Measurements from ENCODE around the gene NAA11. TPM values are rescaled to one million over a fixed set of nuclear protein-coding genes. Genes with fewer than 3 reads are reported as not detected.

The NAA11 gene
- total RNA-seq, 2 experiments from 2014 or later, result not detected

- Mint-ChIP-seq H3K9me3 (ENCODE audit: low read depth) (no peaks in the 10 kb centered on the region), H3K4me1 (no peaks in the 10 kb centered on the region), H3K36me3 (no peaks in the 10 kb centered on the region), H3K27me3 (no peaks in the 10 kb centered on the region), H3K4me3 (no peak overlapping the region), H3K27ac (no peak overlapping the region)
- DNase-seq (no peak), ATAC-seq (no peak)
- CTCF ChIA-PET, result no interaction called here
Measured at GRCh38 chr4:79334341-79334740, 8.5 kb upstream of the NAA11 start.

DNA sequence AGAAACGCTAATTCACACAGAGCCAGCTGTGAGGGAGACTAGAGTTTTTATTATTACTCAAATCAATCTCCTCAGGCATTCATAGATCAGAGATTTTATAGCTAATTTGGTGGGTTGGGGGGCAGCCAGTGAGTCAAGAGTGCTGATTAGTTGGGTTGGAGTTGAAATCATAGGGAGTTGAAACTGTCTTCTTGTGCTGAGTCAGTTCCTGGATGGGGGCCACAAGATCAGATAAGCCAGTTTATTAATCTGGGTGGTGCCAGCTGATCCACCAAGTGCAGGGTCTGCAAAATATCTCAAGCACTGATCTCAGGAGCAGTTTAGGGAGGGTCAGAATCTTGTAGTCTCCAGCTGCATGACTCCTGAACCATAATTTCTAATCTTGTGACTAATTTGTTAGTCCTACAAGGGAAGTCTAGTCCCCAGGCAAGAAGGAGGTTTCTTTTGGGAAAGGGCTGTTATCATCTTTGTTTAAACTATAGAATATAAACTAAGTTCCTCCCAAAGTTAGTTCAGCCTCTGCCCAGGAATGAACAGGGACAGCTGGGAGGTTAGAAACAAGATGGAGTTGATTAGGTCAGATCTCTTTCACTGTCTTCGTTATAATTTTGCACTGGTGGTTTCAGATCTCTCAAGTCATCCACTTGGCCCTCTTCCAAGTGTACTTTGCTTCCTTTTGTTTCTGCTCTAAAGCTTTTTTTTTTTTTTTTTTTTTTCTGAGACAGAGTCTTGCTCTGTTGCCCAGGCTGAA lies 5.4 kb upstream of the NAA11 start:
- H3K4me1 Mint-ChIP-seq, result no peaks in the 10 kb centered on the region
- CTCF ChIA-PET, result no interaction called here

DNA sequence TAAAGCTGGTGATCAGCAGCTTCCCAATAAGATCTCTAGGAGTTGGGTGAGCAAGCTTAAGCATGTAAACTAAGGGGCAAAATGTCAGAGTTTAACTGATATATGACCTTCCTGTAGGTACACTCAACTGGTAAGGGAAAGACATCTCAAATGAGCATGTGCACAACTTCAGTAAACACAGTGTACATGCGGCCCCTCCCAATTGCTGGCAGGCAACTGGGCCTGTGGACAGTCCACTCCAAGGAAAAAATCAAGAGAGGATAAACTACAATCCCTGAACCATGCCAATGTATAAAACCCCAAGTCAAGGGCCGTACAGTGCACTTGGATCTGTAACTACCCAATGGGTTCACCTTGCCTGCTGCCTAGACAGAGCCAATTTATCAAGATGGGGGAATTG lies 4.9 kb upstream of the NAA11 start:
- DNase-seq (no peak), ATAC-seq (no peak)
- no peak overlapping the region for H3K27ac Mint-ChIP-seq
- H3K4me3 Mint-ChIP-seq, result no peak overlapping the region
- no peaks in the 10 kb centered on the region for H3K9me3 Mint-ChIP-seq (ENCODE audit: low read depth)
- H3K36me3 Mint-ChIP-seq, result no peaks in the 10 kb centered on the region
- CTCF ChIA-PET, result no interaction called here
- H3K27me3 Mint-ChIP-seq, result no peaks in the 10 kb centered on the region
- H3K4me1 Mint-ChIP-seq, result no peaks in the 10 kb centered on the region

More for the DNA sequence above, 5.4 kb upstream of the NAA11 start:
- no peak overlapping the region for H3K27ac Mint-ChIP-seq
- H3K27me3 Mint-ChIP-seq, result no peaks in the 10 kb centered on the region
- no peaks in the 10 kb centered on the region for H3K36me3 Mint-ChIP-seq
- no peaks in the 10 kb centered on the region for H3K9me3 Mint-ChIP-seq (ENCODE audit: low read depth)
- no peak for ATAC-seq
- no peak overlapping the region for H3K4me3 Mint-ChIP-seq
- DNase-seq, result no peak

DNA sequence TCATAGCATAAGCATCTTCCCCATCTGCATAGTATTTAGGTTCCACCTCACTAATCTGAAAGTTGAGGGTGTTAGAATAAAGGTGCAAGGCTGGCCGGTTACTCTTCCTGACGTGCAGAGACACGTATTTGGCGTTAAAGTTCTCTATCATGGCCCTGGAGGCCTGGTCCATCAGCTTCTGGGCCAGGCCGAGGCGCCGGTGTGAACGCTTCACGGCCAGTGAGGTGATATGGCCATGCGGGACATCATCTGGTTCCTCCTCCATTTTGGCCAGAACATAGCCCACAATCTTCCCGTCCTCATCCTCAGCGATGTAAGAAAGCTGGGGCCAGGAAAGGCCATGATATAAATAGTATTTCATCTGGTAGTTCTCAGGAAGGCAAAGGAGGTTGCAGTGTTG lies 425 bp downstream of the NAA11 start:
- Mint-ChIP-seq H3K4me3 (no peak overlapping the region), H3K27ac (no peak overlapping the region), H3K9me3 (ENCODE audit: low read depth) (peaks cover 2% of the 10 kb centered on the region), H3K4me1 (no peaks in the 10 kb centered on the region), H3K36me3 (no peaks in the 10 kb centered on the region), H3K27me3 (no peaks in the 10 kb centered on the region)
- no peak for DNase-seq
- no peak for ATAC-seq
- CTCF ChIA-PET, result no interaction called here

GRCh38 chr4:79319975-79320374 lies 5.9 kb downstream of the NAA11 start:
- Mint-ChIP-seq H3K9me3 (ENCODE audit: low read depth) (no peaks in the 10 kb centered on the region), H3K36me3 (no peaks in the 10 kb centered on the region), H3K4me3 (no peak overlapping the region), H3K4me1 (no peaks in the 10 kb centered on the region), H3K27me3 (no peaks in the 10 kb centered on the region), H3K27ac (no peak overlapping the region)
- DNase-seq (no peak), ATAC-seq (no peak)
- CTCF ChIA-PET, result no interaction called here

DNA sequence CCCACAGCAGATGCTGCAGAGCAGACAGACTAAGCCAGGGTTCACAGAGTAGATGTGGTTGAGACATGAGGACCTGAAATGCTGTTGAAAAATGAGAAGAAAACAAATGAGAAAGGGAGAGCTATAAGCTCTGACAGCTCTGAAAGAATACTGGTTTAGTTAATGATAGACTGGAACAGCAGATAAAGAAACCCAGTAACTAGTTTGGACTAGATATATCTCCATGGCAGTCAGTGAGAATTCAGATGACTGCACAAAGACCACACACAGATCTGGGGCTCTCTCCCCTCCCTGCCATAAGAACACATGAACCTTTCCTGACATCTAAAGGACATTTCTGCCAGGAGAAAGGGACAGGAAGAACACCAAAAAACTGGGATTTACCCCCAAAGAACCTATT lies 8.2 kb downstream of the NAA11 start:
- H3K36me3 Mint-ChIP-seq, result no peaks in the 10 kb centered on the region
- H3K27me3 Mint-ChIP-seq, result no peaks in the 10 kb centered on the region
- ATAC-seq (no peak), DNase-seq (no peak)
- no peaks in the 10 kb centered on the region for H3K4me1 Mint-ChIP-seq
- H3K27ac Mint-ChIP-seq, result no peak overlapping the region
- CTCF ChIA-PET, result no interaction called here
- H3K9me3 Mint-ChIP-seq (ENCODE audit: low read depth), result no peaks in the 10 kb centered on the region
- H3K4me3 Mint-ChIP-seq, result no peak overlapping the region

DNA sequence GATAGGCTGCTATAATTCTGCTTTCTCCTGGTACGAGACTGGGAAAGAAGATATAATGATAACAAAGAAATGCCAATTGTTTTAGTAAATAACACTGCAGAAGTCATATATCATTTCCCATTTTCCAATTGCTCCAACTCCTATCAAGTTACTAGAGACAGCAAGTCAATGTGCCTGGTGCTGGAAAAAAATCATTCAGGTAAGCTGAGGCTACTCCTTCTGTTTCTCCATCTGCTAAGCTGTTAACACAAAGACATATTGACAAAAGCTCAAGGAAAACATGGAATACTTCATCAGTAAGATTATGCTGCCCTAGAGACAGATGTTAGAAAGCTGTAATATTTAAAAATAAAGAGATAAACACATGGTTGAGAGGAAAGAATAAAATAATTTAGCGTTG lies 10.0 kb downstream of the NAA11 start:
- Mint-ChIP-seq H3K27me3 (no peaks in the 10 kb centered on the region), H3K4me3 (no peak overlapping the region), H3K27ac (no peak overlapping the region), H3K36me3 (no peaks in the 10 kb centered on the region), H3K4me1 (no peaks in the 10 kb centered on the region), H3K9me3 (ENCODE audit: low read depth) (no peaks in the 10 kb centered on the region)
- DNase-seq (no peak), ATAC-seq (no peak)
- CTCF ChIA-PET, result no interaction called here

DNA sequence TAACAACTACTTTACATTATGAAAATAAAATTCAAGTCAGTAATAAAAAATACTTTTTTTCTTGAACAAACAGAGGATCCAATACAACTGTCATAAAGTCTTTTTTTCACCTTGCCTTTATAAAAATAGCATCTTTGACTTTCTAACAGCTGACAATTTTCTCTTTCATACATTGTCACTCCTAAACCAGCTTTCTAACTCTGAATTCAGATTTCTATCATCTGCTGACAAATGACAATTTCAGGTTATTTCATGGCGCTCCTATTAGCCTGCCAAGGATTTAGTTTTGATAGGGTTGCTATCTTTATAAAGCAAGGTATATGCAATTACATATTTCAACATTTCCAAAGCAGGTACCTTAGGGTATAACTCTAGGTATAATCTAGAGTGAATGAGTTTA lies 14.6 kb downstream of the NAA11 start:
- no peak overlapping the region for H3K27ac Mint-ChIP-seq
- ATAC-seq, result no peak
- H3K36me3 Mint-ChIP-seq, result no peaks in the 10 kb centered on the region
- no peak overlapping the region for H3K4me3 Mint-ChIP-seq
- H3K9me3 Mint-ChIP-seq (ENCODE audit: low read depth), result no peaks in the 10 kb centered on the region
- H3K27me3 Mint-ChIP-seq, result no peaks in the 10 kb centered on the region
- no peaks in the 10 kb centered on the region for H3K4me1 Mint-ChIP-seq
- DNase-seq, result no peak
- CTCF ChIA-PET, result no interaction called here

DNA sequence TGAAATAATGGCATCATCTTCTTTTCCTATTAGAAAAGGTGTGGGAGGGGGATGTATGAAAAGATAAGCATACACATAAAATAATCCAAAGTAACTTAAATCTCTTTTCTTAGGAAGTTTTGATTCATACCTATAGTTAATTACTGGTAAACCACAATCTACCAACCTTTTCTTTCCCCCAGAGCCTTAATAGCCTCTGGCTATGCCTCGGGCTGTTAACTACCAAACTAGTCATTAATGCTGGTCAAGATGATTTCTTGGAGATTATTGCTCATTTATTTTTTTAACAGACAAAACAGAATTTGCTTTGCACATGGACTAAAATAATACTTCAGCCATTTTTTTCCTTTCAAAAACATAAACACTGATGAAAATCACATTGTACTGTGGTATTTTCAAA lies 16.9 kb downstream of the NAA11 start:
- H3K4me3 Mint-ChIP-seq, result no peak overlapping the region
- H3K4me1 Mint-ChIP-seq, result no peaks in the 10 kb centered on the region
- ATAC-seq (no peak), DNase-seq (no peak)
- H3K36me3 Mint-ChIP-seq, result no peaks in the 10 kb centered on the region
- no peak overlapping the region for H3K27ac Mint-ChIP-seq
- H3K27me3 Mint-ChIP-seq, result no peaks in the 10 kb centered on the region
- H3K9me3 Mint-ChIP-seq (ENCODE audit: low read depth), result no peaks in the 10 kb centered on the region
- CTCF ChIA-PET, result no interaction called here

DNA sequence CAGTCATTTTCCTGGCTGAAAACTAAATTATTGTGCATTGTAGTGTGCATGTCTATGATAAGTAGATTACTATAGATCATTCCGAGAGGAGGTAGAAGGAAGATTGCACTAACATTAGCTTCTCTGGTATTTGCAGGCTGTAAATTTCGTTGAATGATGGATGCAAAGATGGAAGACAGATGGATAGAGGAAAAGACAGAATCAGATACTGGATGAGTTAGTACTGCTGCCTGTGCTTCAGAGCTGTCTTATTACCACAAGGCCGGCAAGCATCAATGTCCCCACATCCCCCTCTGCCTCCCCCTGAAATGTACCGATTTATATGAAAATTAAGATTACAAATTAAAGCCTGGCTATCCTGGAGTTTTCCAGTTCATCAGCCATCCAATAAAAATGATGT lies 17.7 kb downstream of the NAA11 start:
- H3K27ac Mint-ChIP-seq, result no peak overlapping the region
- no peaks in the 10 kb centered on the region for H3K9me3 Mint-ChIP-seq (ENCODE audit: low read depth)
- H3K4me3 Mint-ChIP-seq, result no peak overlapping the region
- CTCF ChIA-PET, result no interaction called here
- H3K27me3 Mint-ChIP-seq, result no peaks in the 10 kb centered on the region
- DNase-seq (no peak), ATAC-seq (no peak)
- H3K36me3 Mint-ChIP-seq, result no peaks in the 10 kb centered on the region
- no peaks in the 10 kb centered on the region for H3K4me1 Mint-ChIP-seq

DNA sequence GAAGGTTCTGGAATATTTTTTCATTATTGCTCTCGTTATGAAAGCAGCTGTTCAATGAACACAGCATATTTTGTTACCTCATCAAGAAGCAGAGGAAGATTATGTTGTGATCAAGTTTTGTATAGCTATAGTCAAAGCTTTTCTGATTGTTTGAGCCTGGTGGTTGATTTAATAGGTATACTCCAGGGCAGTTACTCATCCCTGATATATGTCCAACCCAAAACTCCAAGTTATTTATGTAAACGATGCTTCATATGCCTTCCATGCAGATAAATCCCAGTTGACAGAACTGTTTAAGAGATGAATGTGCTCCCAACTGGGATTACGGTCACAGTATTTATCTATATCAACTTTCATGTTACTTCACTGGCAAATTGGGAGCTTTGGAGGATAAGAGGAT lies 19.1 kb downstream of the NAA11 start:
- no peak overlapping the region for H3K4me3 Mint-ChIP-seq
- CTCF ChIA-PET, result no interaction called here
- H3K4me1 Mint-ChIP-seq, result no peaks in the 10 kb centered on the region
- H3K27me3 Mint-ChIP-seq, result no peaks in the 10 kb centered on the region
- ATAC-seq, result no peak
- H3K27ac Mint-ChIP-seq, result no peak overlapping the region
- H3K9me3 Mint-ChIP-seq (ENCODE audit: low read depth), result no peaks in the 10 kb centered on the region
- no peak for DNase-seq
- H3K36me3 Mint-ChIP-seq, result no peaks in the 10 kb centered on the region

GRCh38 chr4:79300280-79300679 lies 25.6 kb downstream of the NAA11 start:
- ATAC-seq (no peak), DNase-seq (no peak)
- Mint-ChIP-seq H3K27ac (no peak overlapping the region), H3K9me3 (ENCODE audit: low read depth) (no peaks in the 10 kb centered on the region), H3K36me3 (no peaks in the 10 kb centered on the region), H3K4me3 (no peak overlapping the region), H3K4me1 (no peaks in the 10 kb centered on the region), H3K27me3 (no peaks in the 10 kb centered on the region)
- CTCF ChIA-PET, result no interaction called here

DNA sequence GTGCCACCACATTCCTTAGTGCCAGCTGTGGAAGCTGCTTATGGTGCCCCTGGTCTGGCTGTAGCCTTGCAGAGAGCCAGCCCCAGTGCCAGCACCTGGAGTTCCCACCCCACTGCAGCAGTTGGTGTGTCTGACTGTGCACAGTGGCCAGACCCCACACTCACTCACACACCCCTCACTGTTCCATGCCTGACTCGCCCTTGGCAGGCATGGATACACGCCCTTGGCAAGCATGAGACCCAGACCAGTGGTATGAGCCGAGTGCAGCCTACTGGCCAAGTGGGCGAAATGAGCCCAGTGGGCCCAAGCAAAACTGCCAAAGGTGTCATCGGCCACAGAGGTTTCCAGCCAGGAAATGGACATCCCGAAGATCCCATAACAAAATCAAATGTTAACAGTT lies 27.4 kb downstream of the NAA11 start:
- CTCF ChIA-PET, result interaction anchor here (1.3 kb wide), 1 partner anchor 9 kb away, joined by 3 read pairs; no protein-coding TSS in a partner anchor
- Mint-ChIP-seq H3K4me1 (no peaks in the 10 kb centered on the region), H3K9me3 (ENCODE audit: low read depth) (no peaks in the 10 kb centered on the region), H3K36me3 (no peaks in the 10 kb centered on the region), H3K27ac (no peak overlapping the region), H3K27me3 (no peaks in the 10 kb centered on the region), H3K4me3 (no peak overlapping the region)
- no peak for DNase-seq
- ATAC-seq, result no peak

DNA sequence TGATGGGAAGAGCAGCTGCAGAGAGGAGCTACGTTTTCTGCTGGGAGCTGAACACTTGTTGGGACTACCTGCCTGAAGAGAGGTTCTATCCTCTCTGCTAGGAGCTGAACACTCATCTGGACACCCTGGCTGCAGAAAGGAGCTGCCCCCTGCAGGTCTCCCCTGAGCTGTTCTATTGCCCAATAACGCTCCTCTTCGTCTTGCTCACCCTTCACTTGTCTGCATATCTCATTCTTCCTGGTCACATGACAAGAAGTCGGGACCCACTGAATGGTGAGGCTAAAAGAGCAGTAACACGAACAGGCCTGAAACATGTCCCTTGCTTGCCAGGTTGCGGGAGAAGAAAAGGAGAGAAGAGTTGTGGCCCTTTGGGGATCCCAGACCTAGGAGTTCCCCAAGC lies 27.8 kb downstream of the NAA11 start:
- no peak for DNase-seq

DNA sequence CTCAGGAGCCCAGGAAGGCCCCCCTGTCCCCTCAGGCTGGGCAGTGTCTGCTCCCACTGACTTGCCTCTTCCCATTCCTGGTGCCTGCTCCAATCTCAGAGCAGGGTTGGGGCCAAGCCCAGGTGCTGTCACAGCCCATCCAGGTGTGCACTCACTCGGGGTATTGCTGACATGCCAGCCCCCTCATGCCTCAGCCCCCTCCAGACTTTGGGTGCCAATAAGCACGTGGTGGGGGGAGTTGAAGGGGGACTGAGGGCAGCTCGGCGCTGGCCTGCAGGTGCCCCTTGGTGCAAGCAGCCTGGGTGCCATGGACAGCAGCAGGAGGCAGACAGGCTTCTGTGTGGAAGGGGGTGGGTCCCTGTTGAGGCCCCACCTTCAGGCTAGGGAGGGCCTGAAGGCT lies 28.4 kb downstream of the NAA11 start:
- no peak overlapping the region for H3K4me3 Mint-ChIP-seq
- no peaks in the 10 kb centered on the region for H3K27me3 Mint-ChIP-seq
- no peak overlapping the region for H3K27ac Mint-ChIP-seq
- CTCF ChIA-PET, result interaction anchor here (1.3 kb wide), 1 partner anchor 8 kb away, joined by 3 read pairs; no protein-coding TSS in a partner anchor
- H3K4me1 Mint-ChIP-seq, result no peaks in the 10 kb centered on the region
- no peaks in the 10 kb centered on the region for H3K9me3 Mint-ChIP-seq (ENCODE audit: low read depth)
- no peak for DNase-seq
- ATAC-seq, result no peak
- no peaks in the 10 kb centered on the region for H3K36me3 Mint-ChIP-seq

More for the DNA sequence above, 27.8 kb downstream of the NAA11 start:
- CTCF ChIA-PET, result interaction anchor here (1.3 kb wide), 1 partner anchor 9 kb away, joined by 3 read pairs; no protein-coding TSS in a partner anchor
- Mint-ChIP-seq H3K4me3 (no peak overlapping the region), H3K4me1 (no peaks in the 10 kb centered on the region), H3K27ac (no peak overlapping the region), H3K9me3 (ENCODE audit: low read depth) (no peaks in the 10 kb centered on the region), H3K27me3 (no peaks in the 10 kb centered on the region), H3K36me3 (no peaks in the 10 kb centered on the region)
- ATAC-seq, result no peak
